ENCODE results near the gene DLEC1.

- TF ChIP-seq SMC3 (IDR thresholded peaks at IDR 0.05) (peak; percentile 30; the same call in 1 of the 3 replicates), MAX (IDR thresholded peaks at IDR 0.05) (no peak), RAD21 (conservative IDR thresholded peaks at IDR 0.05 in 1 of 2, IDR thresholded peaks at IDR 0.05 in 1 of 2) (peak; percentile 56 to 68), EP300 (IDR thresholded peaks at IDR 0.05) (no peak)
- TF ChIP-seq, protein P1, sequence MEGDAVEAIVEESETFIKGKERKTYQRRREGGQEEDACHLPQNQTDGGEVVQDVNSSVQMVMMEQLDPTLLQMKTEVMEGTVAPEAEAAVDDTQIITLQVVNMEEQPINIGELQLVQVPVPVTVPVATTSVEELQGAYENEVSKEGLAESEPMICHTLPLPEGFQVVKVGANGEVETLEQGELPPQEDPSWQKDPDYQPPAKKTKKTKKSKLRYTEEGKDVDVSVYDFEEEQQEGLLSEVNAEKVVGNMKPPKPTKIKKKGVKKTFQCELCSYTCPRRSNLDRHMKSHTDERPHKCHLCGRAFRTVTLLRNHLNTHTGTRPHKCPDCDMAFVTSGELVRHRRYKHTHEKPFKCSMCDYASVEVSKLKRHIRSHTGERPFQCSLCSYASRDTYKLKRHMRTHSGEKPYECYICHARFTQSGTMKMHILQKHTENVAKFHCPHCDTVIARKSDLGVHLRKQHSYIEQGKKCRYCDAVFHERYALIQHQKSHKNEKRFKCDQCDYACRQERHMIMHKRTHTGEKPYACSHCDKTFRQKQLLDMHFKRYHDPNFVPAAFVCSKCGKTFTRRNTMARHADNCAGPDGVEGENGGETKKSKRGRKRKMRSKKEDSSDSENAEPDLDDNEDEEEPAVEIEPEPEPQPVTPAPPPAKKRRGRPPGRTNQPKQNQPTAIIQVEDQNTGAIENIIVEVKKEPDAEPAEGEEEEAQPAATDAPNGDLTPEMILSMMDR (IDR thresholded peaks at IDR 0.05) = peak; percentile 56
Observed at GRCh38 chr3:38131621-38132369, 92.8 kb downstream of the DLEC1 start.

All from A549 (cell line).